Stomach smooth muscle (tissue), 2 donors: ENCODE measurements around the gene TRIM14.

Experiments
- H3K27ac ChIP-seq: one replicate; pipeline ENCODE4 v1.7.0; 2013; ENCODE audit warnings: mild to moderate bottlenecking, low read length, inconsistent platforms
- H3K27me3 ChIP-seq, 2 donors: one replicate each; pipeline ENCODE4 v1.7.0; 2013; ENCODE audit warnings: low read length in 2 of 2; ENCODE audit not compliant: insufficient read depth in 2 of 2, control insufficient read depth in 1 of 2
- H3K36me3 ChIP-seq, 2 donors: one replicate each; pipeline ENCODE4 v1.7.0; 2013; ENCODE audit warnings: low read length in 2 of 2; ENCODE audit not compliant: control insufficient read depth in 2 of 2, insufficient read depth in 2 of 2
- H3K4me1 ChIP-seq: one replicate; pipeline ENCODE4 v1.7.0; 2013; ENCODE audit warnings: low read length; ENCODE audit not compliant: control insufficient read depth, insufficient read depth
- H3K4me3 ChIP-seq, 2 donors: one replicate each; pipeline ENCODE4 v1.7.0; 2013; ENCODE audit warnings: low read length in 2 of 2
- H3K9ac ChIP-seq, 2 donors: one replicate each; pipeline ENCODE4 v1.7.0; 2013; ENCODE audit warnings: low read length in 2 of 2, mild to moderate bottlenecking in 1 of 2
- H3K9me3 ChIP-seq, 2 donors: one replicate each; pipeline ENCODE4 v1.7.0; 2013; ENCODE audit warnings: low read length in 2 of 2; ENCODE audit not compliant: control insufficient read depth in 2 of 2
- donor health status: healthy.
- donor health status: Pancreatic carcinoma.

TRIM14 gene

DNA sequence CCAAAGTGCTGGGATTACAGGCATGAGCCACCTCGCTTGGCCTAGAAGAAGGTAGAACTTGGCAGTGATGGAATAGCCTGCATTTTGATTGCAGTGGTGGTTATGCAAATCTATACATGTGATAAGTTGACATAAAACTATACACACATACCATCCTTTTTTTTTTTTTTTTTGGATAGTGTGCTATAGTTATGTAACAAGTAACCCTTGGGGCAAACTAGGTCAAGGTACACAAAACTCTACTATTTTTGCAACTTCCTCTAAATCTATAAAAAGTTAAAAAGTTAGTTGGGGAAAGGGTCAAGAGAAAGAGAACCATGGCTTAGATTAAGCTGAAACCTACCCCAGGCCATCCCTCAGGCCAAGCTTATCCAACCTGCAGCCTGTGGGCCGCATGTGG lies 11.1 kb downstream of the TRIM14 start:
- H3K9ac ChIP-seq: no peak overlapping the region
- H3K27ac ChIP-seq: no peak overlapping the region
- H3K27me3 ChIP-seq: no peaks in the 10 kb centered on the region
- no peaks in the 10 kb centered on the region for H3K9me3 ChIP-seq
- no peaks in the 10 kb centered on the region for H3K4me1 ChIP-seq
- peaks cover 0 to 4% of the 10 kb centered on the region in 2 donors for H3K36me3 ChIP-seq
- no peak overlapping the region for H3K4me3 ChIP-seq

DNA sequence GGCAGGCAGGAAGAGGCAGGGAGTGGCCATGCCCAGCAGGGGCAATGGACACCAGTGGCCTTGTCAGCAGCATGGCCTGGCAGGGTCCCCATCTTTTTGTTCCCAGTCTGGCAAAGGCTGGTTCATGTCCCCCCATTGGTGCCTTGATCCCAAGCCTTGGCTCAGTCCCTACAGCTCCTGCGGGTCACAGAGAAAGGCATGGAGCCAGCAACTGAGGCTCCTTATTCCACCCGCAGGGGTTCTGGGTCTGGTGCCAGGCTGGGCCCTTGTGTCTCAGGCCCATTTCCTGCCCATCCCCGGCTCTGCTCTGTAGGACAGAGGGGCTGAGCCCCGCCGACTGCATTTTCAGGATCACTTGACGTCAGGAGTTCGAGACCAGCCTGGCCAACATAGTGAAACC lies 14.0 kb downstream of the TRIM14 start:
- Histone ChIP-seq H3K9me3 (no peaks in the 10 kb centered on the region), H3K4me1 (no peaks in the 10 kb centered on the region), H3K36me3 (peaks cover 0 to 4% of the 10 kb centered on the region in 2 donors), H3K27ac (no peak overlapping the region), H3K9ac (no peak overlapping the region), H3K27me3 (no peaks in the 10 kb centered on the region), H3K4me3 (no peak overlapping the region)

DNA sequence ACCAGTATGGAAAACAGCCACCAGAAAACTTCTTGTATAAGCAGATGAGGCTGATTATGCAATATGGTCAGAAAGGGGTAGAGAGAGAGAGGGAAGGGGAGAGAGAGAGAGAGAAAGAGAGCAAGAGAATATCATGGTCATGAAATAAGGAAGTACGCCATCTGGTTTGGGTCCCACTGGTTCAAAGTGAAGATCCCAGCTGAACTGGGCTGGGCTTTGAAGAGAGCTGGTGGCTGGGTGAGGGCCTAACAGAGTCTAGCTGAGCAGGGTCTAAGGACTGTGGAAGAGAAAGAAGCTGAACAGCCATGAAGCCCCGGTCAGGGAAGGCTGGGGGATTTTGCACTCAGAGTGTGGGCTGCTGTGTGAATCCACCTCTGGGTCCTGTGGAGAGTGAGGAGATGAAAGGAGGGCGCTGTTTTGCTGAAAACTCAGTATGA lies 14.6 kb downstream of the TRIM14 start:
- H3K36me3 ChIP-seq: peaks cover 0 to 4% of the 10 kb centered on the region in 2 donors
- no peaks in the 10 kb centered on the region for H3K27me3 ChIP-seq
- H3K27ac ChIP-seq: no peak overlapping the region
- H3K9ac ChIP-seq: no peak overlapping the region
- H3K9me3 ChIP-seq: no peaks in the 10 kb centered on the region
- no peak overlapping the region for H3K4me3 ChIP-seq
- H3K4me1 ChIP-seq: no peaks in the 10 kb centered on the region

DNA sequence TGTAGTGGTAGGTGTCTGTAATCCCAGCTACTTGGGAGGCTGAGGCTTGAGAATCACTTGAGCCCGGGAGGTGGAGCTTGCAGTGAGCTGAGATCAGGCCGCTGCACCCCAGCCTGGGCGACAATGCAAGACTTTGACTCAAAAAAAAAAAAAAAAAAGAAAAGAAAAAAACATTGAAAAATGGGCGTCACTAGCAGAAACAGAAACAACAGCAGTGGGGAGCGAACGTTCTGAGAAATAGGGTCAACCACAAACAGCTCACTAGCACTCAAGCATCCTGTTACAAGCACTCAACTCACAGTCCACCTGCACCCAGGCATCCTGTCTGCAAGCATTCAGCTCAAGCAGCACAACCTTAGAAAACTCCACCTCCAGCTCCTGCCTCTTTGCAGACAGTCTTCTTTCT lies 17.2 kb downstream of the TRIM14 start:
- no peak overlapping the region for H3K9ac ChIP-seq
- H3K4me3 ChIP-seq: no peak overlapping the region
- H3K27me3 ChIP-seq: no peaks in the 10 kb centered on the region
- H3K4me1 ChIP-seq: no peaks in the 10 kb centered on the region
- no peak overlapping the region for H3K27ac ChIP-seq
- H3K36me3 ChIP-seq: no peaks in the 10 kb centered on the region
- no peaks in the 10 kb centered on the region for H3K9me3 ChIP-seq

DNA sequence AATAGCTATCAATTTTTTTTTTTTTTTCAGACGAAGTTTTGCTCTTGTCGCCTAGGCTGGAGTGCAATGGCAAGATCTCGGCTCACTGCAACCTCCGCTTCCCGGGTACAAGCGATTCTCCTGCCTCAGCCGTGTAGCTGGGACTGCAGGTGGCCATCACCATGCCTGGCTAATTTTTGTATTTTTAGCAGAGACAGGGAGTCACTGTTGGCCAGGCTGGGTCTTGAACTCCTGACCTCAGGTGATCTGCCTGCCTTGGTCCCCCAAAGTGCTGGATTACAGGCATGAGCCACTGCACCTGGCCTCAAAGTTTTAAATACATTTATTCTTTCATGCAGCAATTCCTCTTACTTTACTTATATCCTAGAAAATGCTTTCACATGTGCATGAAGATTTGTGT lies 17.6 kb downstream of the TRIM14 start:
- H3K36me3 ChIP-seq: no peaks in the 10 kb centered on the region
- no peak overlapping the region for H3K9ac ChIP-seq
- no peaks in the 10 kb centered on the region for H3K9me3 ChIP-seq
- H3K4me3 ChIP-seq: no peak overlapping the region
- no peaks in the 10 kb centered on the region for H3K27me3 ChIP-seq
- no peaks in the 10 kb centered on the region for H3K4me1 ChIP-seq
- H3K27ac ChIP-seq: no peak overlapping the region

DNA sequence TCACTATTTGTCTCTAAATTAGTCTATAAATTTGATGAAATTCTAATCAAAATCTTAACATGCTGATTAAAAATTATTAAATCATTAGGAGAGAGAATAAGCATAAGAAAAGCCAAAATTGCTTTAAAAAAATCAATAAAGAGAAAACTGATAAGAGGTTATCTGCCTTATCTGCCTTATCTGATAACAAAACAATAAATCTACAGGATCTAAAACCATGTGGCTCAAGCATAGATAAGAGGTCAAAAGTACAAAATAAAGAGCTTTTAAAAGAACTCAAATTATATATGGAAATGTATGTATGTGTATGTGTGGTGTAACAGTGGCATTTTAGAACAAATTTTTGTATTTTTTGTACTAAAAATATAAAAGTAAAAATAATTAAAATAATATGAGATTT lies 18.6 kb downstream of the TRIM14 start:
- Histone ChIP-seq H3K9ac (no peak overlapping the region), H3K36me3 (no peaks in the 10 kb centered on the region), H3K4me1 (no peaks in the 10 kb centered on the region), H3K9me3 (no peaks in the 10 kb centered on the region), H3K27me3 (no peaks in the 10 kb centered on the region), H3K4me3 (no peak overlapping the region), H3K27ac (no peak overlapping the region)

DNA sequence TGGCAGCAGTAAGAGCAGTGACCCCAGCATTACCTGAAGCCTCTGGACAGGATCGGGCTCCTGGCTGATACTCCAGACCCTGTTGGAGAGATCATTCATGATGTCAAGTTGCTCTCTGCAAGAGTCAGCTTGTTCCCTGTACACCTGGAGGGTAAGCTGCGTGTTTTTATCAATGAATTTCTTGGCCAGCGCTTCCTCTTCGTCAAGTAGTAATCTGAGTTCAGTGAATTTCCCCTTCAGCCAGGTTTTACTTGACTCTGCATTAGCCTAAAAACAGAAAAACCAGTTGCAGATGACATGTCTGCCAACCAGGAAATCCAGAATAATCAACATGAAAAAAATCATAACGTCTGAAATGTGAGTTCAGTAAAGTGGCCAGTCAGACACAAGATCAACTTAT lies 19.1 kb downstream of the TRIM14 start:
- H3K27ac ChIP-seq: no peak overlapping the region
- no peaks in the 10 kb centered on the region for H3K27me3 ChIP-seq
- H3K9me3 ChIP-seq: no peaks in the 10 kb centered on the region
- H3K4me3 ChIP-seq: no peak overlapping the region
- H3K36me3 ChIP-seq: no peaks in the 10 kb centered on the region
- H3K4me1 ChIP-seq: no peaks in the 10 kb centered on the region
- no peak overlapping the region for H3K9ac ChIP-seq

DNA sequence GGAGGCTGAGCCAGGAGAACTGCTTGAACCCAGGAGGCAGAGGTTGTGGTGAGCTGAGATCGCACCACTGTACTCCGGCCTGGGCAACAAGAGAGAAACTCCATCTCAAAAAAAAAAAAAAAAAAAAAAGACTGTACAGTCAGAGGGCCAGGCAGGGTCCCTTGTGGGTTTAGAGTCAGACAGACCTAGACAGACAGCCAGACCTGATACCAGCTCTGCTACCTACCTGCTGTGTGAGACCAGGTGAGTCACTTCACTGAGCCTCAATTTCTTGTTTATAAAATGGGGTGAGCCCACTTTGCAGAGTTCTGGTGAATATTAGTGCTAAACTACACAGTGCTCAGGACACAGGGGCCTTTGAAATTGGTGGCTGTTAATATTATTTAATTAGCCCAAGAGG lies 19.7 kb downstream of the TRIM14 start:
- Histone ChIP-seq H3K9me3 (no peaks in the 10 kb centered on the region), H3K27ac (no peak overlapping the region), H3K36me3 (no peaks in the 10 kb centered on the region), H3K4me3 (no peak overlapping the region), H3K9ac (no peak overlapping the region), H3K27me3 (peaks cover 0 to under 1% of the 10 kb centered on the region in 2 donors), H3K4me1 (no peaks in the 10 kb centered on the region)

DNA sequence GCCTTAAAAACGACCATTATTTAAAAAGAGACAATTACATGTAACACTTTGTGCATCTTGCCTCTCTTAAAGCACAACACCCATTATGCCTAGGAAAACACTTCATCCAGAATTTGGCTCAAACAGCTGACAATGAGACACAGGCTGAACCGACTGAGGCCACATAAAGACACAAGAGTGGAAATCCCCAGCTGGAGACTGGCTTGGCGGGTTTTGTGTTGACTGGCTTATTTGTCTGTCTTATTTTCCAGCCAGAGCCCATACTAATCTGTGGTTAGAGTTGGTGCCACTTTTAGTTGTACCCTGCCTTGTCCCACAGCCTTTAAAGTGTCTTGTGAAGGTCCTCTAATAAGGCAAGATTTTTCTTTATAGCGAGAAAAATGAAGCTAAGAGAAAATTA lies 21.2 kb downstream of the TRIM14 start:
- H3K4me1 ChIP-seq: no peaks in the 10 kb centered on the region
- no peaks in the 10 kb centered on the region for H3K9me3 ChIP-seq
- no peak overlapping the region for H3K27ac ChIP-seq
- H3K4me3 ChIP-seq: no peak overlapping the region
- H3K9ac ChIP-seq: no peak overlapping the region
- H3K36me3 ChIP-seq: no peaks in the 10 kb centered on the region
- H3K27me3 ChIP-seq: peaks cover 0 to 2% of the 10 kb centered on the region in 2 donors

DNA sequence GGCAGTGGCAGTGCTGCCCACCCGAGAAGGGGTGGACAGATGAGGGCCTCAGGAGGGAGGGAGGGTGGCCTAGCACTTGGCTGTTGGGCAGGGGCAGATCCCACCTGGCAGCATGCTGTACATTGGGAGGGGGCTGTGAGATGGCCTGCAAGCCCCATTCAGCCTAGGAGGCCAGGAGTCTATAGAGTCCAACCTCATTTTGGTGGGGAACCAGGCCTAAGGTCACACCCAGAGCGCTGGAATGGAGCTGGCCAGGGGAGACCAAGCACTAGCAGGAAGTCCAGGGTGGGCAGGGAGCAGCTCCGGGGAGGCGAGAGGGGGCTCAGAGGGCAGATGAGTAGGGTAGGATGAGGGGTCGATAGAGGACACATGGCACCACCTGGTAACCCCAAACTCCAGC lies 22.9 kb downstream of the TRIM14 start:
- Histone ChIP-seq H3K4me3 (no peak overlapping the region), H3K27ac (no peak overlapping the region), H3K27me3 (peaks cover 0 to 3% of the 10 kb centered on the region in 2 donors), H3K9me3 (no peaks in the 10 kb centered on the region), H3K36me3 (no peaks in the 10 kb centered on the region), H3K9ac (no peak overlapping the region), H3K4me1 (peaks cover 2% of the 10 kb centered on the region)

DNA sequence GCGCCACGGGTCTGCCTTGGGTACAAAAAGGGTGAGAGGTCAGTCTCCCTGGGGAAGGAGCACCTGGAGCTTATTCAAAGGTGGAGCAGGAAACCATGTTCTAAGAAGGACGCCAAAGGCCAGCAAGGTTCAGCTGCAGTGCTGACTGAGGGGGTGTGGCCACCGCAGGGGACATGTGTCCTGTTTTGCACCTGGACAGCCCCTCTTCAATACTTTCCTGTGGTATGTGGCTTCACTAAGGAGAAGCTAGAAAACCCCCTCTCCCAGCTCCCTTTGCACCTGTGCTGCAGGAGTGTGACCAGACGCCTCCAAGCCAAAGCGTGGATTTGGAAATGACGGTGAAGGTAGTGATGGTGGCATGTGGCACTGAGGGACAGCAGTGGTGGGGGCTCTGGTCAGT lies 23.6 kb downstream of the TRIM14 start:
- Histone ChIP-seq H3K4me1 (peaks cover 2% of the 10 kb centered on the region), H3K27me3 (peaks cover 0 to 3% of the 10 kb centered on the region in 2 donors), H3K36me3 (no peaks in the 10 kb centered on the region), H3K9me3 (no peaks in the 10 kb centered on the region), H3K4me3 (no peak overlapping the region), H3K9ac (no peak overlapping the region), H3K27ac (no peak overlapping the region)
